ENCODE measurements around the gene PRR15L.

GRCh38 chr17:48006936-48007709 lies 49.4 kb upstream of the PRR15L start:
- no peak for TF ChIP-seq YY1 (IDR thresholded peaks at IDR 0.05; ENCODE audit: insufficient read depth, insufficient read length)
- TF ChIP-seq ZNF274 (IDR thresholded peaks at IDR 0.05; ENCODE audit: low read depth, low read length) = no peak
- TF ChIP-seq SUZ12 (IDR thresholded peaks at IDR 0.05; ENCODE audit: extremely low read depth, insufficient read depth, insufficient read length) = no peak
